ENCODE results near the gene SHD.

The SHD gene

GRCh38 chr19:4297901-4298809 is 19.1 kb downstream of the SHD start:
- H3K4me3 ChIP-seq (ENCODE audit: low read depth, low read length), result no peak overlapping the region

GRCh38 chr19:4298810-4299550 is 19.9 kb downstream of the SHD start:
- no peak overlapping the region for H3K4me3 ChIP-seq (ENCODE audit: low read depth, low read length)

- H3K4me3 ChIP-seq (ENCODE audit: low read depth, low read length), result no peak overlapping the region
Measured at GRCh38 chr19:4300589-4300988, 21.5 kb downstream of the SHD start.

GRCh38 chr19:4301590-4302242 is 22.6 kb downstream of the SHD start:
- H3K4me3 ChIP-seq (ENCODE audit: low read depth, low read length), result no peak overlapping the region

- no peak within 1 kb of the TSS for H3K4me3 ChIP-seq (ENCODE audit: low read depth, low read length)
Measured at GRCh38 chr19:4302243-4302640, 23.2 kb downstream of the SHD start, which contains the start of gene TMIGD2. TSS of gene TMIGD2 (minus strand) at chr19:4302389. CDS start at chr19:4302385, 4 bp downstream.

GRCh38 chr19:4303819-4304537 is 24.9 kb downstream of the SHD start:
- no peak overlapping the region for H3K4me3 ChIP-seq (ENCODE audit: low read depth, low read length)

- no peak within 1 kb of the TSS for H3K4me3 ChIP-seq (ENCODE audit: low read depth, low read length)
Measured at GRCh38 chr19:4304538-4305256, 25.6 kb downstream of the SHD start, which contains the start of gene FSD1. TSS of gene FSD1 (plus strand) at chr19:4304598. CDS start at chr19:4304747, 149 bp downstream.

- H3K4me3 ChIP-seq (ENCODE audit: low read depth, low read length), result no peak overlapping the region
Measured at GRCh38 chr19:4305257-4305612, 26.2 kb downstream of the SHD start.

- no peak overlapping the region for H3K4me3 ChIP-seq (ENCODE audit: low read depth, low read length)
Measured at GRCh38 chr19:4305659-4306058, 26.6 kb downstream of the SHD start.

- no peak overlapping the region for H3K4me3 ChIP-seq (ENCODE audit: low read depth, low read length)
Measured at GRCh38 chr19:4310247-4311121, 31.4 kb downstream of the SHD start.

GRCh38 chr19:4313847-4314490 is 34.9 kb downstream of the SHD start:
- no peak overlapping the region for H3K4me3 ChIP-seq (ENCODE audit: low read depth, low read length)

- no peak overlapping the region for H3K4me3 ChIP-seq (ENCODE audit: low read depth, low read length)
Measured at GRCh38 chr19:4316956-4317355, 37.9 kb downstream of the SHD start.

GRCh38 chr19:4318460-4318859 is 39.4 kb downstream of the SHD start:
- no peak overlapping the region for H3K4me3 ChIP-seq (ENCODE audit: low read depth, low read length)

- H3K4me3 ChIP-seq (ENCODE audit: low read depth, low read length), result no peak overlapping the region
Measured at GRCh38 chr19:4319067-4319718, 40.1 kb downstream of the SHD start.

GRCh38 chr19:4320419-4320818 is 41.4 kb downstream of the SHD start:
- no peak overlapping the region for H3K4me3 ChIP-seq (ENCODE audit: low read depth, low read length)

- H3K4me3 ChIP-seq (ENCODE audit: low read depth, low read length), result no peak overlapping the region
Measured at GRCh38 chr19:4322942-4323665, 44.0 kb downstream of the SHD start.

GRCh38 chr19:4323692-4324091 is 44.6 kb downstream of the SHD start:
- no peak overlapping the region for H3K4me3 ChIP-seq (ENCODE audit: low read depth, low read length)

GRCh38 chr19:4324228-4324627 is 45.2 kb downstream of the SHD start:
- no peak overlapping the region for H3K4me3 ChIP-seq (ENCODE audit: low read depth, low read length)

Data from iPS-11a (cell line).